Activated CD4-positive, alpha-beta T cell treated with anti-CD3 and anti-CD28 coated beads, Interleukin-2, amount 50 U/mL, for 16 hours (primary cell): ENCODE results near the gene POLR1F.

Source experiments
- DNase-seq: peaks from one replicate; pipeline ENCODE4 v3.0.0-alpha.2; 2020

Gene POLR1F

DNA sequence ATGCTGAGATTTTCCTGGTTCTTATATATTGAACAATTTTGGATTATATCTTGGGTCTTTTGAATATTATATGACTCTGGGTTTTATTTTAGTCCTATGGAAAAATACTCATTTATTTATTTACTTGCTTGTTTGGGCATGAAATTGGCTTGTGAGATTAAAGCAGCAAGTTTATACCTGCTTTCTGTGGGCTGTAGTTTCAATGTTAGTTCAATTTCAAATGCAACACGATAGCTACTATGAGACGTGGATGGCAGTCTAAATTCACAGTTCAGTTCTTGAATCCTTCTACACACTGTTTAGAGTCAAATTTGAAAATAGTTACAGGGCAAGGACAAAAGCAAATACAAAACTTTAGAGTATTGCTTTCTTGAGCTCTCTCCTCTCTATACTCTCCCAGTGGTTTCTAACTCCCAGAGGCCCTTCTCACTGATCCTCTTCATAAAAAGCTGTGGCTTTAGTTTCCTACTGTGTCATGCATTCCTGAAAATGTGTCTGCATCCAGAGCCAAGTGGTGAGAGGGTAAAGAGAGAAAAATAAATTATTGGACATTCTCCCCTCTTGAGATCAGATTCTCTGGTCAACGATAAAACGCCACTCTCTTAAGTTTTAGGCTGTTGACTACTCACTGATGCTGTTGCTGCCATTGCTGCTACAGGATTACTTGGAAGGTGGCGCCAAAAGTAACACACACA lies 34.4 kb downstream of the POLR1F start:
- no peak for DNase-seq

DNA sequence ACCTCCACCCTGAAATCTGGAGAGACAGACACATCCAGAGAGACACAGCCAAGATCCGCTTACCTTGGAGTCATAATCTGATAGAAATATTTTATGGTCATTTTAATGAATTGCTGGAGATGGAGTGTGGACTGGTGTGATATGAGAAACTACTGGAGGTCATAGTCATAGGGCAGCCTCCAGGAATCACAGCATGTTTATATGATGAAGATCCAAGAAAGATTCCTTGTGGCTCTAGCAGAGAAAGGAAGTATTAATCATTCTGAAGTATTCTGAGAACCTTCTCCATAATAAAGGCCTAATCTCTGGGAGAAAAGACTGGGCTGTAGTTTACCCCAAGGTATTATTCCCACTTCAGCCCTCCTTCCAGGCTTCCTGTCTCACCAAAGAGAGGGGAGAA lies 38.0 kb downstream of the POLR1F start:
- DNase-seq = no peak

DNA sequence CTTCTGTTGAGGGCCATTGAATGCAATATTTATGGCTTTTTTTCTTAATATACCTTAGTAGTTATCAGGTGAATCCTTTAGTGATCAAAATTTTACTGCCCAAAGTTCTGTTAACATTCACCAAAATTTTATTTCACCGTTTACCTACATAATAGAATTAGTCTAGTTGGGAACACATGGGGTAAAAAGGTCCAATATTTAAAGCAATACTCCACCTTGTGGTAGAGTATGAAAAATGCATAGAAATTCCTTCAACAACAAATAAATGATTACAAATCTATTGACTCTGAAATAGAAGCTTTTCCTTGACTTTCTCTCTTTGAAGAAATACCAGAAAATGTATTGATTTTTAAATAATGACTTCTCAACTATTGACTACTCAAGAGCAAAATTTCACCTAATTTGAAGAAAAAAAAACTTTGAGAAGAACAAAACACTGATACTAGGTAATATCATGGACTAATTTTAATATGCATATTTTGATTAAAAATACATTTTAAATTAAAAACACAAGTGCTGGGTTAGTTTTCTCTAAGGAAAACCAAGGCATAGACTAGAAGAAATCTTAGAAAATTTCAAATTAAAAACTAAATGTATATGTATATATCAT lies 43.3 kb downstream of the POLR1F start:
- peak; percentile 25 for DNase-seq

GRCh38 chr7:19663816-19664462 lies 44.9 kb downstream of the POLR1F start:
- no peak for DNase-seq

- no peak for DNase-seq
Measured at GRCh38 chr7:19648791-19649190, 60.0 kb downstream of the POLR1F start.
